AG10803 (cell line): ENCODE data around the gene SPATA32.

Experiments
- DNase-seq: peaks from one replicate; pipeline ENCODE4 v3.0.0; 2010; ENCODE audit warnings: low read depth
- H3K4me3 ChIP-seq: 2 replicates; pipeline ENCODE4 v1.5.1; 2011; ENCODE audit warnings: mild to moderate bottlenecking, low read length, control low read depth
- TF ChIP-seq, protein P1 (sequence below): conservative IDR thresholded peaks from 2 replicates; pipeline ENCODE4 v1.5.1; 2011; ENCODE audit warnings: mild to moderate bottlenecking, low read length, control low read depth, inconsistent platforms

The SPATA32 gene

DNA sequence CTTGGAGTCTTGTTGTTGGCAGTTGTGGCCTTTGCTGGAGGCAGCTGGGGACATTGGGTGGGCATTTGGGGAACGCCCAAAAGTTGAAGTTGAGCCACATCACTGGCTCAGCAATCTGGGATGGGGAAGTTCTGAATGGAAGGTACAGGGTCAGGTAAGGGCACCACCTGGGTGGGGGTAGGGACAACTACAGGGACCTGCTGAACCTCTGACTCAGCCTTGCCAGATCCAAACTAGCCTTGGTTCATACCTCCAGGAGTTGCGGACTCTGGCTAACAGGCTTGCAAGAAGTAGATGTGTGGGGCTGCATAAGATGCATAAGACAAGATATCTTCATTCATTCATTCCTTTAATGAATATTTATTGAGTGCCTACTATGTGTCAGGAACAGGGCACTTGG is 24.2 kb downstream of the SPATA32 start:
- TF ChIP-seq, protein P1, sequence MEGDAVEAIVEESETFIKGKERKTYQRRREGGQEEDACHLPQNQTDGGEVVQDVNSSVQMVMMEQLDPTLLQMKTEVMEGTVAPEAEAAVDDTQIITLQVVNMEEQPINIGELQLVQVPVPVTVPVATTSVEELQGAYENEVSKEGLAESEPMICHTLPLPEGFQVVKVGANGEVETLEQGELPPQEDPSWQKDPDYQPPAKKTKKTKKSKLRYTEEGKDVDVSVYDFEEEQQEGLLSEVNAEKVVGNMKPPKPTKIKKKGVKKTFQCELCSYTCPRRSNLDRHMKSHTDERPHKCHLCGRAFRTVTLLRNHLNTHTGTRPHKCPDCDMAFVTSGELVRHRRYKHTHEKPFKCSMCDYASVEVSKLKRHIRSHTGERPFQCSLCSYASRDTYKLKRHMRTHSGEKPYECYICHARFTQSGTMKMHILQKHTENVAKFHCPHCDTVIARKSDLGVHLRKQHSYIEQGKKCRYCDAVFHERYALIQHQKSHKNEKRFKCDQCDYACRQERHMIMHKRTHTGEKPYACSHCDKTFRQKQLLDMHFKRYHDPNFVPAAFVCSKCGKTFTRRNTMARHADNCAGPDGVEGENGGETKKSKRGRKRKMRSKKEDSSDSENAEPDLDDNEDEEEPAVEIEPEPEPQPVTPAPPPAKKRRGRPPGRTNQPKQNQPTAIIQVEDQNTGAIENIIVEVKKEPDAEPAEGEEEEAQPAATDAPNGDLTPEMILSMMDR = no peak
- DNase-seq = no peak
- H3K4me3 ChIP-seq = no peak overlapping the region

DNA sequence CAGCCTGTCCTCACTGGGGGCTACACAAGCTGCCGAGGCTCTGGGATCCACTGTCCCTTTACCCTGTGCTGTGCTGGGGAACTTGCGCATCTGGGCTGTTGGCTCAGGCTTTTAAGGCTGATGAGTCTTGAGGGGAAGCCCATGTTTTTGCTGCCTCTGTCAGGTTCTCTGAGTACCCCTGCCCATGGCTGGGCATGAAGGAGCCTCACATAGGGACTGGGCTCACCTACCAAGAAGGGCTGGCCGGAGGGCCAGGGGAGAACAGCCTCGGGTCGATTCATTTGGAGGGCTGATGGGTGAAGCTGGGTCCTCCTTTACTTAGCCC is 25.6 kb downstream of the SPATA32 start:
- TF ChIP-seq, protein P1 = no peak
- no peak overlapping the region for H3K4me3 ChIP-seq
- no peak for DNase-seq

DNA sequence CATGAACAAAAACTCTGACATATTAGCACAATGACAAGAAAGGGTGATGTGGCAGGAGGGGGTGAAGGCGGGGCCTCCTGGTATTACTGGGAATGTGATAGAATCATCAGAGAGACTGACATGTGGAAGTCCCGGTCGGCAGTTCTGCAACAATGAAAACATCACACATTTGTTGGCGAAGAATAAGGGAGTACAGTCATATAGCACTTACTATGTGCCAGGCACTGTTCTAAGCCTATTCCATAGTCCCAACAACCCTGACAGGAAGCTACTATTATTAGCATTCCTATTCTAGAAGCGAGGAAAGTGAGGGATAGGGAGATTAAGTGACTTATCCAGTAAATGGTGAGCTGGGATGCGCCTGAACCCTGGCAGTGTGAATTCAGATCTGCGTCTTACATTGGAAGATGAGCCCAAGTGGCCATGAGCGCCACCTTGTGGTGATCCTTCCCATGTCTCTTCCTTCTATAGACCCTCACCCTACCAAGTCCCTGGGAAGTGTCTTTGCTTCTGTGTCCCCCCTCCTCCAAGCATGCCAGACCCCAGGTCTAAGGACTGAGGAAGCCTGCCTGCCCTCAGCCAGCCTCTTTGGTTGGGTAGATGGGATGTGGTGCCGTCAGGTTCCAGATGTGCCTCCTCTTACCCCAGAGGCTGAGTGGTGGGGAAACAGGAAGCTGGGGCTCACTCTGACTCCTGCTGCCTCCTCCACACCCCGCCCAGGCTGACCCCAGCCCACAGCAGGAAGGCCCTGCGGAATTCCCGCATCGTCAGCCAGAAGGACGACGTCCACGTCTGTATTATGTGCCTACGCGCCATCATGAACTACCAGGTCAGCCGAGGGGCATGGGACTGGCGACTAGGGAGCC is 26.2 kb downstream of the SPATA32 start:
- no peak overlapping the region for H3K4me3 ChIP-seq
- TF ChIP-seq, protein P1 = peak; percentile 85
- DNase-seq = peak; percentile 69

DNA sequence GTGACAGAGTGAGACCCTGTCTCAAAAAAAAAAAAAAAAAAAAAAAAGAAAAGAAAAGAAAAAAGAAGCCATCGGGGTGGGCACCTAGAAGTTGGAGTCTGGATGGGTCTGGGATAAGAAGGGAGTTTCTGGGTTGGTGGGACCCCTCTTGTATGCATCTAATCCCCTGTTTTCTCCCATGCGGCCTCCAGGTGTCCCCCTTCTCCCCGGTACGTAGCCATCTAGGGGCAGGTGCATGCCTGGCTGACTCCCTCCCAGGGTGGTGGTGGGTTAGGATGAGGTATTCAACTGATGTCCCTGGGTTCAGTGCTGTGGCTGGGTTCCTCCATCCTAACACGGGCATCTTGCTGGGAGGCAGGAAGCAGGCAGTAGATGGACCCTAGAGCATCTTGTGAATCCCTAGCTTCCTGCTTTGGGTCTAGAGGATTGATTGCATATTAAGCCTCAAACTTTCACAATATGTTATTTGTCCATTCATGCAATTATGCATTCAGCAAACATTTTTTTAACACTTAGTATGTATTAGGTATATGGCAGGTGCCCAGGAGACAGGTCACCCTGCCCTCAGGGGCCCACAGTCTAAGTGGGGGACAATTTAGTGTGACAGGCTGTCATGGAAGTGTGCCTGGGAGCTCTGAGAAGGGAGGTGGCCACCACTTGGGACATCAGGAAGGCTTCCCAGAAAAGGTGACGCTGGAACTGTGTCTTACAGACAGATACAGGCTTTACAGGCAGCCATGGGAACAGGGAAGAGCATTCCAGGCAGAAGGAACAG is 27.1 kb downstream of the SPATA32 start:
- H3K4me3 ChIP-seq = no peak overlapping the region
- DNase-seq = no peak
- TF ChIP-seq, protein P1 = peak; percentile 14; the same call in 1 of the 2 replicates

DNA sequence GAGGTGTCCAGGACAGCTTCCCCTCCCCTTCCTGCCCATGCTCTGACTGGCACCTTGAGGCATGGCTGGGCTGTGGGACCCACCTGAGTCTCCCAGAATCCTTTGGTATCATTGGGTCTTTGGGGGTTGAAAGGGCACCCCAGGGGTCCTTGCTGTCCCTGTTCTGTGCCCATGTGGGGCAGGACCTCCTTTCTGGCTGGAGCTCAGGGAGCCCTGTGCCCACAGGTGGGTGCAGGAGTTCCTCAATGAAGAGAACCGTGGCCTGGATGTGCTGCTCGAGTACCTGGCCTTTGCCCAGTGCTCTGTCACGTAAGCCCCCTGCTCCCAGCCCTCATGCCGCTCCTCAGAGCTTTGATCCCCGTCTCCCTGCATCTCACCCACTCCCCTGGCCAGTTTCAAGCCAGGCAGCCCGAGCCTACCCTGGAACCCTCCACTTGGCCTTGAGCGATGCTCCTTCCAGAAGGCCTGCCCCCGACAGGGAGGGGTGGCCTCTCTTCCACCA is 28.4 kb downstream of the SPATA32 start:
- TF ChIP-seq, protein P1 = no peak
- no peak overlapping the region for H3K4me3 ChIP-seq
- no peak for DNase-seq

DNA sequence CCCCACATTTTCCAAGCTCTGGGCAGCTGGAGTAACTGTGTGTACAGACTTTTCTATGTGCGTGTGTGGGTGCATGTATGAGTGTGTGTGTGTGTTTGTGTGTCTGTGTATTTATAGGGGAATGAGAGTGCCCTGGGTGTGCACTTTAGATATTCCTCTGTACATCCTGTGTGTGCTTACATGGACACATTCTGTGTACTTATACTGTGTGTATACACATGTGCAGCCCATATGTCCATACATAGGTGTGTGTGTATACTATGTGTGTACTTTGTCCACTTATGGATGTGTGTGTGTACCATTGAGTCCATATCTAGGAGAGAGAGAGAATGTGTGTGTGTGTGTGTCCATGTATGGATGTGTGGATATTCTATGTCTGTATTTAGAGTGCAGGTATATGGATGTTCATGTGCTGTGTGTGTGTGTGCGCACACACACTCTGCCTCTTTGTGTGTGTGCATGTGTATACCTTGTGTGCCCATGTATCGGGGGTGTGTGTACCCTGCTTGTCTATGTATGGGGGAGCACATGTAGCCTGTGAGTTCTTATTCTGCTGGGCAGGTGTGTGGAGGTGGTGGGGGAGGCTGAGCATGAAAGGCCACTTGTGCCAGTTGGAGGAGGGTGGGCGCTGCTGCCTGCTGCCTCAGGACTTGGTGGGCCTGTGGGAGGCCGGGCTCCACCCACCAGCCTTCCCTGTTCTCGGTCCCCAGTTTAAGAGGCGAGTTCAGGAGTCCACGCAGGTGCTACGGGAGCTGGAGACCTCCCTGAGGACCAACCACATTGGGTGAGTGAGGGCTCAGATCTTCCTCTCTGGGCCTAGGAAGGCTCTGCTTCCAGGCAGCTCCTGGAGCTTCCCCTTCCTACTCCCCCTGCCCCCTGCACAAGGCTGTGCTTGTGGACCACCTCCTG is 29.1 kb downstream of the SPATA32 start:
- no peak for DNase-seq
- no peak overlapping the region for H3K4me3 ChIP-seq
- TF ChIP-seq, protein P1 = no peak
